GM12878 (cell line): ENCODE results near the gene SRSF9. TPM values are rescaled to one million over a fixed set of nuclear protein-coding genes. Genes with fewer than 3 reads are reported as not detected.

Experiments used
- CBX5 ChIP-seq: sonication (generic); IDR thresholded peaks from 2 replicates; pipeline ENCODE4 v1.6.1; 2016; ENCODE audit warnings: low read depth, moderate library complexity, mild to moderate bottlenecking, inconsistent platforms
- E2F4 ChIP-seq: IDR thresholded peaks from 2 replicates; pipeline ENCODE4 v1.6.1; 2012; ENCODE audit warnings: low read depth, low read length, improper control_type of control experiment
- EED ChIP-seq: sonication (generic); IDR thresholded peaks from 2 replicates; pipeline ENCODE4 v1.6.1; 2016; ENCODE audit warnings: antibody characterized with exemption, low read depth
- MAX ChIP-seq: IDR thresholded peaks from 2 replicates; pipeline ENCODE4 v1.6.1; 2012; ENCODE audit warnings: low read depth, low read length, improper control_type of control experiment
- MTA2 ChIP-seq: fragments of 450-650 bp; IDR thresholded peaks from 2 replicates; pipeline ENCODE4 v1.6.1; 2016; ENCODE audit warnings: low read depth, mild to moderate bottlenecking, moderate library complexity
- NR2C2 ChIP-seq: IDR thresholded peaks from 2 replicates; pipeline ENCODE4 v1.6.1; 2011; ENCODE audit warnings: borderline replicate concordance, low read depth; ENCODE audit not compliant: control insufficient read depth, insufficient read length
- RB1 ChIP-seq: fragments of 450-650 bp; formaldehyde crosslinking; IDR thresholded peaks from 2 replicates; pipeline ENCODE4 v1.6.1; 2017; ENCODE audit warnings: mild to moderate bottlenecking, borderline replicate concordance
- polyA plus RNA-seq, 11 experiments: library from polyadenylated mRNA; depleted of rRNA in 4 of 11; unstranded in 6 of 11; stranded (reverse) in 5 of 11; fragments of >200 nt; fragmentation: Nextera tagmentation in 4 of 11; fragmentation: Illumina TruSeq in 1 of 11; extraction: Ambion mirVana in 4 of 11; extraction: Trizol in 1 of 11; gene quantifications; 1 replicate in 1 of 11; 2 replicates in 10 of 11; pipeline versions ENCODE4 v1.2.1 to v1.2.3, GENCODE V29; 2011 to 2016; ENCODE audit warnings: inconsistent platforms in 2 of 11, missing spikeins in 2 of 11, low read depth in 1 of 11
- total RNA-seq, 4 experiments: library from RNA; depleted of rRNA in 3 of 4; stranded (reverse); fragments of >200 nt in 3 of 4; fragmentation: Illumina TruSeq in 1 of 4; extraction: Trizol in 1 of 4; gene quantifications; 2 replicates each; pipeline versions ENCODE4 v1.2.1 to v1.2.3, GENCODE V29; 2013 to 2021
- TF ChIP-seq, protein P1 (sequence below): fragments of 450-650 bp; IDR thresholded peaks from 2 replicates; pipeline ENCODE4 v1.6.1; 2016; ENCODE audit warnings: mild to moderate bottlenecking
- TF ChIP-seq, protein P2 (sequence below): IDR thresholded peaks from 2 replicates; pipeline ENCODE4 v1.6.1; 2012; ENCODE audit warnings: low read length, inconsistent platforms

Gene SRSF9
- total and polyA plus RNA-seq, 10 of the 15 experiments (the other 5 are each of a cell fraction or from before 2014, with no cell fraction given): 56.2 to 510 (median 186) TPM

GRCh38 chr12:120445911-120446843 is 23.4 kb downstream of the SRSF9 start, which contains the start of the genes GATC and TRIAP1 (continued):
- TF ChIP-seq, protein P1, sequence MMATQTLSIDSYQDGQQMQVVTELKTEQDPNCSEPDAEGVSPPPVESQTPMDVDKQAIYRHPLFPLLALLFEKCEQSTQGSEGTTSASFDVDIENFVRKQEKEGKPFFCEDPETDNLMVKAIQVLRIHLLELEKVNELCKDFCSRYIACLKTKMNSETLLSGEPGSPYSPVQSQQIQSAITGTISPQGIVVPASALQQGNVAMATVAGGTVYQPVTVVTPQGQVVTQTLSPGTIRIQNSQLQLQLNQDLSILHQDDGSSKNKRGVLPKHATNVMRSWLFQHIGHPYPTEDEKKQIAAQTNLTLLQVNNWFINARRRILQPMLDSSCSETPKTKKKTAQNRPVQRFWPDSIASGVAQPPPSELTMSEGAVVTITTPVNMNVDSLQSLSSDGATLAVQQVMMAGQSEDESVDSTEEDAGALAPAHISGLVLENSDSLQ: no peak
- peak; percentile 24; the same call in 1 of the 2 replicates for TF ChIP-seq EED
- TF ChIP-seq, protein P2, sequence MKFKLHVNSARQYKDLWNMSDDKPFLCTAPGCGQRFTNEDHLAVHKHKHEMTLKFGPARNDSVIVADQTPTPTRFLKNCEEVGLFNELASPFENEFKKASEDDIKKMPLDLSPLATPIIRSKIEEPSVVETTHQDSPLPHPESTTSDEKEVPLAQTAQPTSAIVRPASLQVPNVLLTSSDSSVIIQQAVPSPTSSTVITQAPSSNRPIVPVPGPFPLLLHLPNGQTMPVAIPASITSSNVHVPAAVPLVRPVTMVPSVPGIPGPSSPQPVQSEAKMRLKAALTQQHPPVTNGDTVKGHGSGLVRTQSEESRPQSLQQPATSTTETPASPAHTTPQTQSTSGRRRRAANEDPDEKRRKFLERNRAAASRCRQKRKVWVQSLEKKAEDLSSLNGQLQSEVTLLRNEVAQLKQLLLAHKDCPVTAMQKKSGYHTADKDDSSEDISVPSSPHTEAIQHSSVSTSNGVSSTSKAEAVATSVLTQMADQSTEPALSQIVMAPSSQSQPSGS: no peak
- no peak for TF ChIP-seq CBX5
- no peak for TF ChIP-seq MTA2
- peak; percentile 85; the same call in 1 of the 2 replicates for TF ChIP-seq RB1
- TF ChIP-seq MAX: peak; percentile 96
- no peak for TF ChIP-seq NR2C2
- TF ChIP-seq E2F4: no peak
- TF ChIP-seq, all 136 proteins: peak for 64
